HG03520 (cell line): ENCODE measurements around the gene SESN2.

Source experiments
- ATAC-seq: cut with Tn5 transposase; IDR thresholded peaks from one replicate; pipeline ENCODE4 v1.9.1; 2021; ENCODE audit warnings: mild to moderate bottlenecking, moderate library complexity; ENCODE audit not compliant: unreplicated experiment

The SESN2 gene, protein sequence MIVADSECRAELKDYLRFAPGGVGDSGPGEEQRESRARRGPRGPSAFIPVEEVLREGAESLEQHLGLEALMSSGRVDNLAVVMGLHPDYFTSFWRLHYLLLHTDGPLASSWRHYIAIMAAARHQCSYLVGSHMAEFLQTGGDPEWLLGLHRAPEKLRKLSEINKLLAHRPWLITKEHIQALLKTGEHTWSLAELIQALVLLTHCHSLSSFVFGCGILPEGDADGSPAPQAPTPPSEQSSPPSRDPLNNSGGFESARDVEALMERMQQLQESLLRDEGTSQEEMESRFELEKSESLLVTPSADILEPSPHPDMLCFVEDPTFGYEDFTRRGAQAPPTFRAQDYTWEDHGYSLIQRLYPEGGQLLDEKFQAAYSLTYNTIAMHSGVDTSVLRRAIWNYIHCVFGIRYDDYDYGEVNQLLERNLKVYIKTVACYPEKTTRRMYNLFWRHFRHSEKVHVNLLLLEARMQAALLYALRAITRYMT

DNA sequence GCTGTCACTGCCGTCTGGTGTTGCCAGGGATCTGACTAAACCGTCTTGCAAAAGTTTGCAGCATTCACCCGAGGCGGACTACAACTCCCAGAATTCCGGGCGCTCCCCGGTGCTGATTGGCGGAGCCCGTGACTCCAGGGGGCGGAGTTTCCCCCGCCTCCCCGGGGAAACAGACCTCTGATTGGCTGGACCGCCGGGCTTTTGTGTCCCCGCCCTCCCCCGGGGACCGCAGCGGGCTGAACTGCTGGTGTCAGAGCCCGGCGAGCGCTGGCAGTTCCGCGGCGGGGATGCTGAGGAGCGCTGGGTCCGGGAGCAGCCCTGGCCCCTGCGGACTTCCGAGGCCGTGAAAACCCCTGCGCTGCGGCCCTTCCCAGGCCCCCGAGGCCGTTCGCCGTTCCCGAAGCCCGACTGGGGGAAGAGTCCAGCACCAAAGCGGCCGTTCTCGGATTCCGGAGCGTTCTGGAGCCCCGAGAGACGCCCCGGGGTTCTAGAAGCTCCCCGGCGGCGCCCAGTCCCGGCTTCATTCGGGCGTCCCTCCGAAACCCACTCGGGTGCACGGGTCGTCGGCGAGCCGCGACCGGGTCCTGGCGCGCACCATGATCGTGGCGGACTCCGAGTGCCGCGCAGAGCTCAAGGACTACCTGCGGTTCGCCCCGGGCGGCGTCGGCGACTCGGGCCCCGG lies at the start of gene SESN2:
SESN2 (plus strand) TSS at position 267 of the 682 bp plus-strand sequence; CDS start at position 597, 330 bp downstream.
- ATAC-seq: peak; percentile 89

DNA sequence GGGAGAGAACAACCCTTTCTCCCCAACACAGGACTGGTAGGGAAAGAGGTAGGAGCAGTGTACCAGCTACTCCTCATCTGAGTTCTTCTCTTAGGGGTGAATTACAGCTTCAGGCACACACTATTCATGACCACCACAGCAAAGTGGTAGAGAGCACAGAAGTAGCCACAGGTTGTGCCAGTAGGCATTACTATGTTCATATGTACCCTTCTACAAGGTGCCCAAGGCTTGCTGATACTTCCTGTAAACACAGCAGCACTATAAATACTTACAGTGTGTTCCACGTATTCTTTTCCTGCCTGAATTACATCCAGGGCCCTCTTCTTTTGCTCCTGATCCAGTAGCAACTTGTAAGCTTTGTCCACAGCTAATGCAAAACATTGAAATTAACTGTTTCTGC lies 49.6 kb upstream of the SESN2 start:
- ATAC-seq: no peak

DNA sequence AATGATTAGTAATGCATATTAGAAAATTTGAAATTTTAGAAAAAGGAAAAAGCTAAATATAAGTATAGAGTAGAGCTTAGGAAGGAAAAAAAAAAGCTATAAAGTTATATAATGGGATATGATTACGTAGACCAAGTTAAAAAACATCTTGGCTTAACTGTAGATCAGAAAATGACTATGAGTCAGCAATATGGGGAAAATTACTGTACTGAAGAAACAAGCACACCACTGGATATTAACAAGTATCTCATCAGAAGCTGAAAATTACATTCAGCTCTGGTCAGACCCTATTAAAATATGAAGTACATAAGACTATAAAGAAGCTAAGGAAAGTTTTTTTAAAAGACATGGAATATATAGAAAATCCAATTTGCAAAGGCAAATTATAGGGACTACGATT lies 46.0 kb upstream of the SESN2 start:
- ATAC-seq: no peak

DNA sequence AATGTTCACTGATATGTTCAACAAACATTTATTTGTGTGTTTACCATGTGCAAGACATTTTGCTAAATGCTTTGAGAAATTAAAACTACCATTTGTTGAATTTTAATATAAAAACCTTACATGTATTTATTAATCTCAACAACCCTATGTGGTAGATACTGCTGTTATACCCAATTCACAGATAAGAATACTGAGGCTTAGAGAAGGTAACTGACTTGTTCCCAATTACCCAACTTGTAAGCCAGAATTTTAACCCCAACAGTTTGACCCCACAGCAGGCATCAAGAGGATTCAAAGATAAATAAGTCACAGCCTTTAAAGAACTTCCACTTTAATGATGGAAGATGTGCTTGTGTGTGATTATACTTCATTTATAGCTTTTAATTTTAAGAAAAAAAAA lies 30.2 kb upstream of the SESN2 start:
- ATAC-seq: no peak

DNA sequence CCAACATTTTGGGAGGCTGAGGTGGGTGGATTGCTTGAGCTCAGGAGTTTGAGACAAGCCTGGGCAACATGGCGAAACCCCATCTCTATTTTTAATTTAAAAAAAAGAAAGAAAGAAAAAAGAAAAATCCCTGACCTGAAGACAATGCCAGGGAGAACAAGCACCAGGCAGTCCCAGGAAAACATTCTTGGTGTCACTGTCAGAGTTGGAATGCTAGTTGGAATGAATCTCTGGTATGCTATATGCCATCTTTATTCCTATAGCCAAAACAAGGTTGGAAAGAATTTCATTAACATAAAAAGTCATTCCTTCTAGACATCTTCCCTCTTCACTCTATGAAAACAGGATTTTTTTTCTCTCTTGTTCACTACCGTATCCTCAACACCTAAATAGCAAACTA lies 29.3 kb upstream of the SESN2 start:
- ATAC-seq: no peak

DNA sequence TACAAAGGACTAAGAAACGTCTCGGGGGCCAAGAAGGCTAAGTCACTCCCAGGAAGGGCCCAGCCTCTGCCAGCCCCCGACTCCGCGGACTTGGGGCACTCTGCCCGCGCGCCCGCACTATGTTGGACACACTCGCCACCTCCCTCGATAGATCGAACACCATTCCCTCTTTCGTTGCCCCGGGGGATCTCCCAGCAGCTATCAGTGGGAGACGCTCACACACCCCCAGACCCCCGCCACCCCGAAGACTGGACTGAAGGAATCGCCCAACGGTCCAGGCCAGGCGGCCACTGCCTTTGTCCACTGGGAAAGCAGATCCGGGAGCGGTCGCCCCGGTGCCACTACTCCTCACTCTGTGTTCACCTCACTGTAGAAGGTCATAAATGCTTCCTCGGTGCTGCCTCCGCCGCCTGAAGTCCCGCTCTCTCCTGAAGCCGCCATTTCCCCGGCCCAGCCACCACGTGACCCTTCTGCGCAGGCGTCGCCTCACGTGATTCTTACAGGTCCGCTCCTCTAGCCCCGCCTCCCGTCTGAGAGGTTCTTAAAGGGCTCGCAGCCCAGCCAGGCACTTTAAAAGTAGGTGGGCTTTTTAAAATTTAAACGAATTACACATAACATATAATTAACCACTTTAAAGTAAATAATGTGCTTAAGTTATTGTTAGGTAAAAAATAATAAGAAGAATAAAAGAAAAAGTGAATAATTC lies 26.6 kb upstream of the SESN2 start, which contains the start of gene DNAJC8:
DNAJC8 (minus strand) TSS at position 472 of the 706 bp plus-strand sequence; CDS start at position 441, 31 bp downstream.
- ATAC-seq: peak; percentile 56

DNA sequence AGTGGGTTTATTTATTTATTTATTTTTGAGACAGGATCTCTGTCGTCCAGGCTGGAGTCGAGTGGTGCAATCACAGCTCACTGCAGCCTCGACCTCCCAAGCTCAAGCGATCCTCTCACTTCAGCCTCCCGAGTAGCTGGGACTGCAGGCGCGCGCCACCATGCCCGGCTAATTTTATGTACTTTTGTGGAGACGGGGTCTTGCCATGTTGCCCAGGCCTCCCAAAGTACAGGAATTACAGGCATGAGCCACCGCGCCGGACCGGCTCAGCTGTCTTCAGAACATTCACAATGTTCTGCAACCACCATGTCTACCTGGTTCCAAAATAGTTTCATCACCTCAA lies 26.1 kb upstream of the SESN2 start:
- no peak for ATAC-seq

DNA sequence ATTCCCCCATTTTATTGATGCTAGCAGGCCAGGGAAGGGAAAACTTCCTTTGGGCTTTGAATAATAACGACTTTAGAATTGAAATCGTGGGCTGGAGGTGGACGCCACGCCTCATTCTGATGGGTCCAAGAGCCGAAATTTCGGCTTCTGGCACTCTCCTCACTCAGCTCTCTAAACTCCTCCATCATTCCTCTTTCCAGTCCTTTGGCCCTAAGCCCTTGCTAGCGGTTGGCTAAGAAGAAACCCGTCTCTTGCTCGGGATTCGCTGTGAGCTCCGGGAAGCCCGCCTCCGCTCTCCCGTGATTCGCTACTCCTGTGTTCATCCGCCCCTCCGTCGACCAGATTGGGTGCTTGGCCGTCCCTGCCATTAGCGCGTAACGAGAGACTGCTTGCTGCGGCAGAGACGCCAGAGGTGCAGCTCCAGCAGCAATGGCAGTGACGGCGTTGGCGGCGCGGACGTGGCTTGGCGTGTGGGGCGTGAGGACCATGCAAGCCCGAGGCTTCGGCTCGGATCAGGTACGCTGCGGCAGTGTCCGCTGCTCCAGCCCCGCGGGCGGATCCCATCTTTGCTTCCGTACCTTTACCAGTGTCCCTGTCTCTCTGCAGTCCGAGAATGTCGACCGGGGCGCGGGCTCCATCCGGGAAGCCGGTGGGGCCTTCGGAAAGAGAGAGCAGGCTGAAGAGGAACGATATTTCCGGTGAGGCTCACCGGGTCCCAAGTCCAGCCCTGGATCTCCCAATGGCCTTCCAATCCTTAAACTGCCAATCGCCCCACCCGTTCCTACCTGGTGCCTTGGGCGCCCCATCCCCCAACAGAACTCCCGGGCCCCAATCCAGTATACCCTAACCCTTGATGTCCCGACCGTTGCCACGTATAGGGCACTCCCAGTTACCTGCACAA lies 23.3 kb upstream of the SESN2 start, which contains the start of gene ATP5IF1:
ATP5IF1 (plus strand) TSS at position 370 of the 901 bp plus-strand sequence; CDS start at position 430, 60 bp downstream.
- ATAC-seq: peak; percentile 86

DNA sequence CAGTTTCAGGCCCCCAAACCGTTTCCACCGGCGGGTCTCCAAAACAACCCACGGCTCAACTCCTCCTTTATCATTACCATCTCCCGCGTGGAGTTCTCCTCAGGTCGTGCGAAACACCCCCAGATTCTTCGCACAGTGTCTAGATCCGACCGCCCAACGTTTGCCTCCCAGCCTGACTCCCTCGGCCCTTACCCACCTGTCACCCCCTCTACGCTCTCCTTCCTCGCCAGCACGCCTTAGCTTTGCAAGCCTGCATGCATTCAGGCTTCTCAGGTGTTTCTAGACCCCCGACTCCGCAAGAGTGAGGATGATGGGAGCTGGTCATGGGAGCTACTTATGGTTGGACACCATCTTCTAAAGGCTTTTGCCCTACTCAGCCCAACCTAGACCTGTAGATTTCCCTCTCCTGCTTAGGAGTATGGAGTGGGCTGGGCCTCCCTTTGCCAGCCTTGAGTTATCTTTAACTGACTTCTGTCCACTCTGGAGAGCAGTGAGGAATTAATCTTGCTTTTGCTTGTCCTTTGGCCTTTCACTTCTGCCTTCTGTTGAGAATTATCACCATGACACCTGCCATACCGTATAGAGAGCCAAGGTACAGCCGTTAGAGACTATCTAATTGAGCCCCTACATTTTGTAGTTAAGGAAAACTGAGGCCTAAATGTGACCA lies 22.5 kb upstream of the SESN2 start:
- ATAC-seq: no peak

DNA sequence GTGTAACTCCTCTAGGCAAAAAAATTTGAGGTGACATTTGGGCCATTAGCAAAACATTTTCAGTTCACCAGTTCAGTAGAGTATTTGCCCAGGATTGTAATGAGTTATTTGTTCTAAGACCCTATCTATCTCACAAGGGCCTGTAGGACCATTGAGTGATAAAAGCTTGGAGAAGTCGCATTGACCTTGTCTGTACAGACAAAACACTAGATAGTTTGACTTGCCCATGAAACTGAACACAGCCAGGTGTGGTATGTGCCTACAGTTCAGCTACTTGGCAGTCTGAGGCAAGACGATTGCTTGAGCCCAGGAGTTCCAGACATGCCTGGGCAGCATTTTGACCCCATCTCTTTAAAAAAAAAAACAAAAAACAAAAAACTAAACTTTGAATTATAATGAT lies 20.3 kb upstream of the SESN2 start:
- ATAC-seq: no peak

DNA sequence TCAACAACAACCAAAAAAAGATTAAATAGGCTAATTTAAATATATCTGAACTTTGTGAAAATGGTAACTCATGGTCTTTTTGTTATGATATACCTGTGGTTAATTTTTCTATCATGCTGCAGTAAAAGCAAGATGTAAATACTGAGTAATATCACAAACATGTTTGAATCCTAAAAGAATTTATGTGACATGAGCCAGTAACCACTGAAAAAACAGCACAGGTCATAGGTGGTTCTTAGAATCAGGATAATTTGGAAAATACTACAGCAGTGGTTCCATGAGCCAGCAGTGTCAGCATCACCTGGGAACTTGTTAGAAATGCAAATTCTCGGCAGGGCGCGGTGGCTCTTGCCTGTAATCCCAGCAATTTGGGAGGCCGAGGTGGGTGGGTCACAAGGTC lies 19.3 kb upstream of the SESN2 start:
- no peak for ATAC-seq

DNA sequence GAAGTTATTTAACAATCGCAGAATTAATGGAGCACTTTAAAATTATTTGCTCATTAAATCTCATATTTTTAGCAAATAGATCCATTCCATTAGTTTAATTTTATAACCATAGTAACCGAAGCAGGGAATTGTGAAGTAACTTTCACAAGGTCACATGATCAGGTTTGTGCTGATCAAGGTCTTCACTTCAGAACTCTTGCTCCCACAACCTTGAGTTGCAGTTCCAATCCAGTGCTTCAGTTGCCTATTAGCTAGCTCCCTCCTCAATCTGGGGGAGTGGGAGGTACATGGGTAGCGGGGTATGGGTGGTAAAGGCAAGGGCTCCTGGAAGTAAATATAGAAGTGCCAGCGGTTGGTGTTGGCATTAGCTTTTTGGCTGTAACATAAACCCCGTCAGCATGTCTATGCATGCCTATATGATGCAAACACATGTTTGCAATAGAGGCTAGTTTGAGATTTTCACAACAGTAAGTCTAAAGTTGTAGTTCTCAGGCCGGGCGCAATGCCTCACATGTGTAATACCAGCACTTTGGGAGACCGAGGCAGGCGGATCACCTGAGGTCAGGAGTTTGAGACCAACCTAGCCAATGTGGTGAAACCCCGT lies 17.6 kb upstream of the SESN2 start:
- ATAC-seq: no peak

DNA sequence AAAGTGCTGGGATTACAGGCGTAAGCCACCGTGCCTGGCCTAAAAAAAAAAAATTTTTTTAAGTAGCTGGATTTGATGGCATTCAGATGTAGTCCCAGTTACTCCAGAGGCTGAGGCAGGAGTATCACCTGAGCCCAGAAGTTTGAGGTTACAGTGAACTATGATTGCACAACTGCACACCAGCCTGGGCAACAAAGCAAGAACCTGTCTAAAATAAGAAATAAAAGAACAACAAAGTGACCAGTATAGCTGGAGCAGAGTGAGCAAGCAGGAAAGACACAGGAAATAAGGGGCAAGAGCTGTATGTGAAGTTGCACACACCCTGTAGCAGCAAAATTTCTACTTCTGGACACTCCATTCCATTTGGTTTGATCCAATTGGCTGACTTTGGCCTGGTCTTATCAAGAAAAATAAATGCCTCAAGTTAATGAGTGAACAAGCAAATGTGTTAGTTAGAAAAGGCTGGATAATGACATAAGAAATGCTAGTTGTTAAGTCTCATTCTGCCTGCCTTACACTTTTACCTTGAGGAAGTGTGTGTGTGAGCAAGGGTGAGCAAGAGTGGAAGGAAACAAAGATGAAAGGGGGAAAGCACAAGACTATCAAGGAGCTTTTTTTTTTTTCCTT lies 15.5 kb upstream of the SESN2 start:
- no peak for ATAC-seq

DNA sequence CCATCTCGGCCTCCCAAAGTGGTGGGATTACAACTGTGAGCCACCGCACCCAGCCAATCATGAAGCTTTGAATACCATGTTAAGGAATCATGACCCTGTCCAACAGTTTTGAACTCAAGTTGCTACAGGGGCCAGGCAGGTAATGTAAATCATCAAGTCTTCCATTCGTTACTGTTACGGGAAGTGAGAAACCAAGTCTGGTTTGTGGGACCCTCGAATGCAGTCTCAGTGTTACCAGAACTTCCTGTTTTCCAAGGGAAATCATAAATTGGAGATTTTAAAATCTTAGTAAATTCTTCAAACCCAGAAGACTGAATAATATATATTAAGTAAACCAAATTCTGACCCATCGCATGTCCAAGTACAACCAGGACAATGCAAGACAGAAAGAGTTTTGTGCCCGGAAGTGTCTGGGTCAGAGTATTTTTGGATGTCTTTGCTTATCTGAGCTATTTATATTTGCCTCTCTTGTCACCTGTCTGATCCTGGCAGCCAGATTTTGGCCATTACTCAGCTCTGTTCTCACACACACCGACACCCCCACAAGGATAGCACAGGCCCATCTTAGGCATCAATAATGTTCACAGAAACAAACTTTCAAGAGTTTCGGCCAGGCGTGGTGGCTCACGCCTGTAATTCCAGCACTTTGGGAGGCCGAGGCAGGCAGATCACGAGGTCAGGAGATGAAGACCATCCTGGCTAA lies 14.6 kb upstream of the SESN2 start:
- ATAC-seq: no peak

DNA sequence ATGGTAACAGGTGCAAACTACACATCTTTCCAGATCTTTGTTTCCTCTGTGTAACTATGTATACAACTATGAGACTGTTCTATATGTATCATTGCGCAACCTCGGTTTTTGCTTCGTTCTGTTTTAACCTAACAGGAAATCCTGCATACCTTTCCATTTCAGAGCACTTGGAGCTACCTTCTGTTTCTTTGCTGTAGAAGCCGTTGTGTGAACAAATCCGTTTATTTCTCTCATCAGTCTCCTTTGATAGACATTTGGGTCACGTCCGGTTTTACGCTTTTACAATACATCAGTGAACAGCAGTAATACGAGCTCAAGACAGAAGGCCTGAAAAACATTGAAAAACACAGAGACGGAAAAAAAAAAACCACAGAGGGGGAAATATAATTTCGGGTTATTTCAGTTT lies 12.9 kb upstream of the SESN2 start:
- no peak for ATAC-seq

DNA sequence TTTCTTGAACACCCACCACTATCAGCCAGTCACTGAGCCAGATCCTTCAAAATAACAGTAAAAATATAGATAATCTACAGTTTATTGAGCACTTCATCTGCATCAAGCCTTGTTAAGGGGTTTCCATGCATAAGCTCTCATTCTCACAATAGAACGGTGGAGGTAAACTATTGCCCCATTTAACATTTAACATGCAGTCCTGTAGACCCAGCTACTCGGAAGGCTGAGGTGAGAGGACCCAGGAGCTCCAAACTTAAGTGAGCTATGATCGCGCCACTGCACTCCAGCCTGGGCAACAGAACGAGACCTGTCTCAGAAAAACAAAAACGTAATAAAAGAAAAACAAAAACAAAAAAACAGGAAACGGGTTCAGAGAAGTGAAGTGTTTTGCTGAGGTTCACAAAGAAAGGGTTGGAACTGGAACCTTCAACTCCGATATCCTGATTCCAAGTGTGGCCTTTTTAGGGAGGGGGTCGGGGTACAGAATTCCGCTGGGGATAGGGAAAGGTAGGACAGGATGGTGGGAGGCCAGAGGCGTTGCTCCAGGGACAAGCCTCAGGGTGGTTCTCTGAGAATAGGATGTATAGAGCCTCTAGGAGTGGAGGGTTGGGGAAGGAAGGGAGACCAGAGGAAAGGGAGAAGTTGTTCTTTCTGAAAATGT lies 11.6 kb upstream of the SESN2 start:
- ATAC-seq: no peak

DNA sequence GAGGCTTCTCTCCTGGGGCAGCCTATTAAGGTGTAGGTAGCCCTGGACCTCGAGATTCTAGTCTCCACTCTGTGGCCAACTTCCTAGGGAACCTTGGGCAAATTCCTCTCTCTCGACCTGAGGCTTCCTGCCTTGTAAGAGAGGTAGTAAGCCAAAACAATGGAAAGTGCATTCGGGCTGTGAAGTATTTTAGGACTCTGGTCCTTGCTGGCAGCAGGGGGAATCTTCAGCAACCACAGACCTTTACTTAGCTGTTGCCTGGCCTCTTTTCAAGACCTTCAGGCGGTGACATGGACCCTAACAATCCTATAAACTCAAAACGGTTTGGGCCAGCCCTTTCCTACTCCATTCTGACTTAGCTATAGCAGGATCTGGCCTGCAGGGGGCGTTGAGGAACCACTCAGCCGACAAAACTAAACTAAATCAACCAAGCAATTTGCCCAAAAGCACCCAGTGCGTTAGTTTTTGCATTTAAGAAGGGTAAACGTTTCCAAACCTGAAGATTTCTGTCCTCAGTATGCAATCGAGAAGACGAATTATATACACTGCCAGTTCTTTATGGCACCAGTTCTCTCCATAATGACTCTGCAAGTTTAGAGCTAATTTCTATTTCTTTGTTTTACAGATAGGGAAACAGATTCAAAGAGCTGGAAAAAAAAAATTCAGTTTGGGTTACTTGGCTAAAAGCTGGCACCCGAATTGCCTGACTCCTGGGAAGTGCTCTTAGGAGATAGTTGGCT lies 10.9 kb upstream of the SESN2 start:
- ATAC-seq: no peak
